ENCODE results near the gene CSTF2T. TPM values are rescaled to one million over a fixed set of nuclear protein-coding genes. Genes with fewer than 3 reads are reported as not detected.
A peak's percentile ranks its signal among the peaks of the same experiment; 100 is the strongest.

The CSTF2T gene
- total RNA-seq, 2 experiments from 2014 or later: 36.9 to 39.3 TPM

- H3K27me3 Mint-ChIP-seq: no peaks in the 10 kb centered on the region
- no peak for DNase-seq
- H3K9me3 Mint-ChIP-seq (ENCODE audit: low read depth): no peaks in the 10 kb centered on the region
- H3K4me3 Mint-ChIP-seq: no peak overlapping the region
- CTCF ChIA-PET: no interaction called here
- no peak overlapping the region for H3K27ac Mint-ChIP-seq
- no peak for ATAC-seq
- H3K4me1 Mint-ChIP-seq: peaks cover 31% of the 10 kb centered on the region
- H3K36me3 Mint-ChIP-seq: peaks cover 4% of the 10 kb centered on the region
These were observed 10.1 kb upstream of the CSTF2T start for GRCh38 chr10:51709324-51709972.

DNA sequence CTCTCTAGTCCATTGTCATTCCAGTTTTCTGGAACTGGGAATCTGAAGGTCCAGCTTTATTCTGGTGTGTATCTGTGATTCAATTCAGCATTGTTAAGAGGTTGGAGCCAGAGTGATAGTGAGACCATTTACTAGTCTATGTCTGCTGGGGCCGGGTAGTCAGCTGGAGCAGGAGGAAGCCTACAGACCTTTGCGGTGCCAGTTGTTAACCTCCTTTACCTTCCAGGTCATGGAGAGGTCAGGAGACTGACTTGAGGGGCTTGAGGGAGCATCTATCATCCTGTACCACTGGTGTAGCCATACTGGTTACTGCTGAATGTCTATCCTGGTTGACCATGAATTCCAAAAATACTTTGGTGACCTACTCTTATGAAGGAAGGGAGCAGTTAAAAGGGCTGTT is 9.2 kb upstream of the CSTF2T start:
- H3K4me3 Mint-ChIP-seq: no peak overlapping the region
- DNase-seq (no peak), ATAC-seq (no peak)
- H3K27me3 Mint-ChIP-seq: no peaks in the 10 kb centered on the region
- CTCF ChIA-PET: no interaction called here
- H3K4me1 Mint-ChIP-seq: peaks cover 31% of the 10 kb centered on the region
- peaks cover 4% of the 10 kb centered on the region for H3K36me3 Mint-ChIP-seq
- peak overlapping the region; percentile 80 for H3K27ac Mint-ChIP-seq
- H3K9me3 Mint-ChIP-seq (ENCODE audit: low read depth): no peaks in the 10 kb centered on the region

DNA sequence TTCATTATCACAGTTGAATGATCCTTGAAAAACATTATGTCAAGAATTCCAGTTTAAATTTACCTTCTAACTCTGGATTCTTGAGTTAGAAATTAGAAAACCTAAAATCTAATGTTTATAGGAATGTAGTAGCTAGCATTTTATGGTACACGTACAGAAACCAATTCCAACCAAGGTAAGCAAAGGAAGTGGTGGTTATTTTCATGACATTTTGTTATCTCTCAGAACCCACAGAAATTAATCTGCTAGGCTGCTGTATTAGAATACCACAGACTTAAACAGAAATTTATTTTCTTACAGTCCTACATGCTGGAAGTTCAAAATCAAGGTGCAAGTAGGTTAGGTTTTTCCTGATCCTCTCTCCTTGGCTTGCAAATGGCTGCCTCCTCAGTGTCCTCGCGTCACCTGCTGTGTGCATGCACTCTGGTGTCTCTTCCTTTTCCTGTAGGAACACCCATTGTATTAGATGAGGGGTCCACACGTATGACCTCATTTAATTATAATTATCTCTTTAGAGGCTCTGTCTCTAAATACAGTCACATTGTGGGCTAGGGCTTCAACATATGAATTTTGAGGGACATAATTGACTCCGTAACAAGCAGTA is 8.5 kb upstream of the CSTF2T start:
- no peak for DNase-seq
- ATAC-seq: peak; percentile 51
- CTCF ChIA-PET: no interaction called here
- peak overlapping the region; percentile 80 for H3K27ac Mint-ChIP-seq
- H3K4me3 Mint-ChIP-seq: no peak overlapping the region
- H3K4me1 Mint-ChIP-seq: peaks cover 31% of the 10 kb centered on the region
- no peaks in the 10 kb centered on the region for H3K27me3 Mint-ChIP-seq
- no peaks in the 10 kb centered on the region for H3K9me3 Mint-ChIP-seq (ENCODE audit: low read depth)
- peaks cover 6% of the 10 kb centered on the region for H3K36me3 Mint-ChIP-seq

DNA sequence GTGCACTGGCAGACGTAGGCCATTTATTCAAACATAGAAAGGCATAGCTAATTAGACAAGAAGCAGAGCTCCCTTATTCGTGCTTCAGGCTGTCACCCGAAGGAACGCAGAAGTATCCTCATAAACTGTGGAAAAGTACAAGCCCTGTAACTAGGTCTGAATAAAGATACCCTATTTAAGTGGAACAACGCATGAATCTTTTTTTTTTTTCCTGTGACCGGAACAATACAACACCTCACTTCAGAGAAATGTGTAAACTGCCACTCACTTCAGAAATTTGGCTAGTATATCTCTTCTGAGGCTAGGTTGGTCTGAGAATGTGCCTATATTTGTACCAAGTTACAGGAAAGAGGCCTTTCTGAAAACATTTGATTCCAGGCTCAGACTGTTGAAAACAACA is 8.0 kb upstream of the CSTF2T start:
- Mint-ChIP-seq H3K9me3 (ENCODE audit: low read depth) (no peaks in the 10 kb centered on the region), H3K27me3 (no peaks in the 10 kb centered on the region), H3K4me1 (peaks cover 31% of the 10 kb centered on the region), H3K36me3 (peaks cover 6% of the 10 kb centered on the region), H3K27ac (peak overlapping the region; percentile 80), H3K4me3 (no peak overlapping the region)
- CTCF ChIA-PET: no interaction called here
- DNase-seq (no peak), ATAC-seq (peak; percentile 75)

- Mint-ChIP-seq H3K9me3 (ENCODE audit: low read depth) (no peaks in the 10 kb centered on the region), H3K4me3 (no peak overlapping the region)
These were observed 6.8 kb upstream of the CSTF2T start for GRCh38 chr10:51706225-51706624.

GRCh38 chr10:51705774-51706173 is 6.4 kb upstream of the CSTF2T start:
- H3K4me3 Mint-ChIP-seq: no peak overlapping the region
- H3K27me3 Mint-ChIP-seq: no peaks in the 10 kb centered on the region
- no peak overlapping the region for H3K27ac Mint-ChIP-seq
- H3K36me3 Mint-ChIP-seq: peaks cover 12% of the 10 kb centered on the region
- H3K4me1 Mint-ChIP-seq: peaks cover 31% of the 10 kb centered on the region
- ATAC-seq: no peak
- DNase-seq: no peak
- no peaks in the 10 kb centered on the region for H3K9me3 Mint-ChIP-seq (ENCODE audit: low read depth)
- CTCF ChIA-PET: no interaction called here

More at GRCh38 chr10:51706225-51706624, 6.8 kb upstream of the CSTF2T start:
- Mint-ChIP-seq H3K27me3 (no peaks in the 10 kb centered on the region), H3K36me3 (peaks cover 11% of the 10 kb centered on the region), H3K27ac (no peak overlapping the region), H3K4me1 (peaks cover 30% of the 10 kb centered on the region)
- CTCF ChIA-PET: no interaction called here
- no peak for ATAC-seq
- DNase-seq: no peak

- H3K27ac Mint-ChIP-seq: peak overlapping the region; percentile 99
- peaks cover 41% of the 10 kb centered on the region for H3K4me1 Mint-ChIP-seq
- peaks cover 43% of the 10 kb centered on the region for H3K36me3 Mint-ChIP-seq
- ATAC-seq (no peak), DNase-seq (no peak)
- CTCF ChIA-PET: no interaction called here
- no peaks in the 10 kb centered on the region for H3K27me3 Mint-ChIP-seq
- peak overlapping the region; percentile 96 for H3K4me3 Mint-ChIP-seq
- H3K9me3 Mint-ChIP-seq (ENCODE audit: low read depth): no peaks in the 10 kb centered on the region
These were observed 928 bp upstream of the CSTF2T start for GRCh38 chr10:51700228-51700817.

GRCh38 chr10:51699145-51699474 is 285 bp downstream of the CSTF2T start:
- ATAC-seq (peak; percentile 48), DNase-seq (no peak)
- peak overlapping the region; percentile 99 for H3K27ac Mint-ChIP-seq
- peak overlapping the region; percentile 96 for H3K4me3 Mint-ChIP-seq
- CTCF ChIA-PET: interaction anchor here (1.3 kb wide), 1 partner anchor 15 kb away, joined by 4 read pairs; no protein-coding TSS in a partner anchor
- peaks cover 41% of the 10 kb centered on the region for H3K4me1 Mint-ChIP-seq
- peaks cover 44% of the 10 kb centered on the region for H3K36me3 Mint-ChIP-seq
- no peaks in the 10 kb centered on the region for H3K27me3 Mint-ChIP-seq
- no peaks in the 10 kb centered on the region for H3K9me3 Mint-ChIP-seq (ENCODE audit: low read depth)

DNA sequence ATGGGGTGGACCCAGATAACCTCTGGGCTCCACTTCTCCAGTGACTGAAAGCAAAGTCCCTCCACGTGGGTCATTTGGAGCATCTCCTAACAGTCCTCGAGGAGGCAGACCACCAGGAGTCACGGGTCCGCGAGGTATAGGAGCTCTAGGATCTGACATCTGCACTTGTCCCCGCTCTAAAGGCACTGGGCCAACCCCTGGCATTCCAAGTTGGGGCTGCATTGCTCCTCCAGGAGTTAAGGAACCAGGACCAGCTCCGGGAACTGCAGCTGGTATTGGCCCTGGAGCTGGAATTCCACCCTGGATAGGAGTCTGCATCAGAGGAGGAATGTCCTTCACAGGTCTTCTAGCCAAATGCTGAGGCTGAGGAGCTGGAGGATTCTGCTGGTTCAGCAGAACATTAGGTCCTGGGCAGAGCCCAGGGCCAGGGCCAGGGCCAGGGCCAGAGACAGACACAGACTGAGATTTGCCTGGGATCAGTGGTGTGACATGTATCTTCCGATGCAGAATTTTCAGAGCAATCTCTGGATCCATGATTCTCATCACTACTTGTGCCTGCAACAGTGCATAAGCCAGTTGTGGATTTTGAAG is 827 bp downstream of the CSTF2T start:
- Mint-ChIP-seq H3K4me1 (peaks cover 41% of the 10 kb centered on the region), H3K27ac (peak overlapping the region; percentile 99), H3K27me3 (no peaks in the 10 kb centered on the region), H3K36me3 (peaks cover 44% of the 10 kb centered on the region), H3K9me3 (ENCODE audit: low read depth) (no peaks in the 10 kb centered on the region), H3K4me3 (peak overlapping the region; percentile 96)
- no peak for ATAC-seq
- CTCF ChIA-PET: interaction anchor here (1.3 kb wide), 1 partner anchor 15 kb away, joined by 4 read pairs; no protein-coding TSS in a partner anchor
- DNase-seq: no peak

DNA sequence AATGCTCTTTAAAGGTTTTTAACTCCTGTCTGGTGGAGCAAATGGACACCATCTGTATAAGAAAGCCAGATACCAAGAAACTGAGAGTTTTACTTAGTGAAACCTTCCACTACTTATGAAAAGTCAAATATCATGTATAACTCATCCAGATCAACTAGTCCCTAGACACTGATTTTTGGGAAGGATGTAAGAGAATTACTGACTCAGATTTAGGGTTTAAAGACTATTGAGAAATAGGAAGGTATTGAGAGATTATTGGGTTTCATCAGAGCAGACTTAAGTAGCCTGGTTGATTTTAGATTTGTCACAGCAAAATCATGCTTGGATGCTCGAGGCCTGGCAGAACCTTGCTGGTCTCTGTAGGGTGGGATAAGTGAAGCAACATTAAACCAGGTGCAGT is 3.1 kb downstream of the CSTF2T start:
- no peak for ATAC-seq
- no peaks in the 10 kb centered on the region for H3K9me3 Mint-ChIP-seq (ENCODE audit: low read depth)
- H3K27me3 Mint-ChIP-seq: no peaks in the 10 kb centered on the region
- peak overlapping the region; percentile 40 for H3K4me3 Mint-ChIP-seq
- DNase-seq: no peak
- peaks cover 37% of the 10 kb centered on the region for H3K36me3 Mint-ChIP-seq
- no peak overlapping the region for H3K27ac Mint-ChIP-seq
- CTCF ChIA-PET: no interaction called here
- H3K4me1 Mint-ChIP-seq: peaks cover 38% of the 10 kb centered on the region

DNA sequence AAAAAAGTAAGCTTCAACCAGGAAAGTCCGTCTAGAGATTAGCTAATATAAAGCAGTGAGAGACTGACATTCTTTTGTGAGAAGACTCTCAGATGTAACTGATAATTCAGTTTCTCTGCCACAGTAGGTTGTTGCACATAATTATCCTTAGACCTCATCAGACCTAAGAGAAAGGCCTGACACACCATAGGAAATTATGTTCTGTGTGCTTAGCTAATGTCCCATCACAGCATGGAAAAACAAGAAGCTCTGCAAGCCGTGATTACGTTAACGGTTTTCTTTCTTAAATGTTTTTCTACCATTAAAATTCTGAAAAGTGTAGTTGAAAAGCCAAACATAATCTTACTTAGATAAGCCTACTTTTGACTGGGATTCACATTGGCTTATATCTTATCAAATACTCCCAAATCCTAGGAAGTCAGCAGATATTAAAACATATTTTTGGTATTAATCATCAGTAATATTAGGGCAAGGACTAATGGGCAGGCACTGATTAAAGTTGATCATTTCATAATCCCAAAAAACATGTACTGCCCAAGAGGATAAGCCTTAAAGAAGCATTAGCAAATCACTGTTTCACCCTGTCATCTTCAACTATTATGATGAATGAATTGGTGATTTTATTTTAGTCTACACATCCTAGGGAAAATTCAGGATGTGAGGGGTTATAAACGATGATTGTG is 5.2 kb downstream of the CSTF2T start:
- CTCF ChIA-PET: no interaction called here

GRCh38 chr10:51691135-51691534 is 8.3 kb downstream of the CSTF2T start:
- Mint-ChIP-seq H3K4me1 (peaks cover 6% of the 10 kb centered on the region), H3K4me3 (no peak overlapping the region), H3K36me3 (peaks cover 10% of the 10 kb centered on the region), H3K9me3 (ENCODE audit: low read depth) (no peaks in the 10 kb centered on the region), H3K27me3 (peaks cover 2% of the 10 kb centered on the region), H3K27ac (no peak overlapping the region)
- CTCF ChIA-PET: interaction anchor here (0.8 kb wide), 1 partner anchor 11 kb away, joined by 3 read pairs; no protein-coding TSS in a partner anchor
- DNase-seq: no peak
- ATAC-seq: no peak

More for the DNA sequence above, 5.2 kb downstream of the CSTF2T start:
- no peaks in the 10 kb centered on the region for H3K27me3 Mint-ChIP-seq
- no peak for ATAC-seq
- H3K4me3 Mint-ChIP-seq: no peak overlapping the region
- no peaks in the 10 kb centered on the region for H3K9me3 Mint-ChIP-seq (ENCODE audit: low read depth)
- peaks cover 29% of the 10 kb centered on the region for H3K4me1 Mint-ChIP-seq
- H3K36me3 Mint-ChIP-seq: peaks cover 32% of the 10 kb centered on the region
- H3K27ac Mint-ChIP-seq: no peak overlapping the region
- DNase-seq: no peak

GRCh38 chr10:51689536-51689935 is 9.9 kb downstream of the CSTF2T start:
- no peak for ATAC-seq
- CTCF ChIA-PET: no interaction called here

More at GRCh38 chr10:51689536-51689935, 9.9 kb downstream of the CSTF2T start:
- Mint-ChIP-seq H3K36me3 (no peaks in the 10 kb centered on the region), H3K4me3 (no peak overlapping the region), H3K27me3 (peaks cover 2% of the 10 kb centered on the region), H3K9me3 (ENCODE audit: low read depth) (no peaks in the 10 kb centered on the region), H3K27ac (no peak overlapping the region), H3K4me1 (no peaks in the 10 kb centered on the region)
- no peak for DNase-seq
